Neural progenitor cell (in vitro differentiated cells): Measurements from ENCODE around the gene LARP1.

Experiments
- EZH2 ChIP-seq: fragments of 200-600 bp; sonication (generic); IDR thresholded peaks from 2 replicates; pipeline ENCODE4 v1.6.1; 2017; ENCODE audit warnings: antibody characterized with exemption, mild to moderate bottlenecking, moderate library complexity
- EZH2phosphoT487 ChIP-seq: fragments of 200-600 bp; sonication (generic); IDR thresholded peaks from 2 replicates; pipeline ENCODE4 v1.6.1; 2017; ENCODE audit warnings: antibody characterized with exemption
- TF ChIP-seq, protein P1 (sequence below): fragments of 200-600 bp; sonication (generic); IDR thresholded peaks from 2 replicates; pipeline ENCODE4 v1.5.1; 2017; ENCODE audit warnings: antibody characterized with exemption, mild to moderate bottlenecking

DNA sequence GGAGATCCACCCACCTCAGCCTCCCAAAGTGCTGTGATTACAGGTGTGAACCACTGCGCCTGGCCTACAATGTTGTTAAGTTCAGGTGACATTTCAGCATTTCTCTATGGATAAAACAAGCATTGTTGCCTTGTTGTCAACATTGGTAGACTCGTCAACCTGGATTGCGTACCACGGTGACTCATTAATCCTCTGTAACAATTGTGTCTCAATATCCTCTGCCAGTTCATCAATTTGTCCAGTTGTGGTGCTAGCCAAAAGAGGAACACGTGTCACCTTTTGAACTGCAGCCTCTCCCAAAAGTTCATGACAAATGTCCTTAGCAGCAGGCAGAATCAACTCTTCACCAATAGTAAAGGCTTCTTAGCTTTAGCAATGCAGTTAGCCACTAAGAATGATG, 46.3 kb upstream of the LARP1 start:
- TF ChIP-seq, protein P1, sequence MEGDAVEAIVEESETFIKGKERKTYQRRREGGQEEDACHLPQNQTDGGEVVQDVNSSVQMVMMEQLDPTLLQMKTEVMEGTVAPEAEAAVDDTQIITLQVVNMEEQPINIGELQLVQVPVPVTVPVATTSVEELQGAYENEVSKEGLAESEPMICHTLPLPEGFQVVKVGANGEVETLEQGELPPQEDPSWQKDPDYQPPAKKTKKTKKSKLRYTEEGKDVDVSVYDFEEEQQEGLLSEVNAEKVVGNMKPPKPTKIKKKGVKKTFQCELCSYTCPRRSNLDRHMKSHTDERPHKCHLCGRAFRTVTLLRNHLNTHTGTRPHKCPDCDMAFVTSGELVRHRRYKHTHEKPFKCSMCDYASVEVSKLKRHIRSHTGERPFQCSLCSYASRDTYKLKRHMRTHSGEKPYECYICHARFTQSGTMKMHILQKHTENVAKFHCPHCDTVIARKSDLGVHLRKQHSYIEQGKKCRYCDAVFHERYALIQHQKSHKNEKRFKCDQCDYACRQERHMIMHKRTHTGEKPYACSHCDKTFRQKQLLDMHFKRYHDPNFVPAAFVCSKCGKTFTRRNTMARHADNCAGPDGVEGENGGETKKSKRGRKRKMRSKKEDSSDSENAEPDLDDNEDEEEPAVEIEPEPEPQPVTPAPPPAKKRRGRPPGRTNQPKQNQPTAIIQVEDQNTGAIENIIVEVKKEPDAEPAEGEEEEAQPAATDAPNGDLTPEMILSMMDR = no peak
- TF ChIP-seq EZH2 (no peak), EZH2phosphoT487 (no peak)
